ENCODE measurements around the gene AGBL4.

Gene AGBL4

DNA sequence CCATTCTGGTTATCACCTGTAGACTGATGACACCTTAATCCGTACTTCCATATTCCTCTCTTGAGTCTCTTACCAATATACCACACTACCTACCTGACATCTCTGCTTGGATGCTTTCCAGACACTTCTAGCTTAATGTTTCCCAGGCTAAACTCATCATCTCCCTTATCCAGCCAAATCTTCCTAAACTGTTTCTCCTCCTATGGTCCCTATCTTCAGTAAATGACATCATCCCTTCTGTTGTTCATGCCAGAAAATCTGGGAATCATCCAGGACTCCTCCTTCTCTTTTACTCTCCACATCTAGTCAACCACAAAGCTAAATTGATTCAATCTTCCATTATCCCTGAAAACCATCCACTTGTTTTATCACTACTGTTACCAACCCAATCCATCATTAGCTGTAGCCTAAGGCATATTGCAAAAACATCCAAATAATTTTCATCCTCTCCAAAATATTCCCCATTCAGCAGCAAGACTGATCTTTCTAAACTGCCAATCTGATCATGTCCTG lies 783.0 kb downstream of the AGBL4 start:
- TF ChIP-seq FOXP2 (optimal IDR thresholded peaks at IDR 0.05; ENCODE audit: borderline replicate concordance, extremely low read depth, extremely low read length, insufficient read depth) (no peak), SIN3A (IDR thresholded peaks at IDR 0.05; ENCODE audit: borderline replicate concordance, insufficient read depth, low read length) (no peak)
- TF ChIP-seq, protein P1, sequence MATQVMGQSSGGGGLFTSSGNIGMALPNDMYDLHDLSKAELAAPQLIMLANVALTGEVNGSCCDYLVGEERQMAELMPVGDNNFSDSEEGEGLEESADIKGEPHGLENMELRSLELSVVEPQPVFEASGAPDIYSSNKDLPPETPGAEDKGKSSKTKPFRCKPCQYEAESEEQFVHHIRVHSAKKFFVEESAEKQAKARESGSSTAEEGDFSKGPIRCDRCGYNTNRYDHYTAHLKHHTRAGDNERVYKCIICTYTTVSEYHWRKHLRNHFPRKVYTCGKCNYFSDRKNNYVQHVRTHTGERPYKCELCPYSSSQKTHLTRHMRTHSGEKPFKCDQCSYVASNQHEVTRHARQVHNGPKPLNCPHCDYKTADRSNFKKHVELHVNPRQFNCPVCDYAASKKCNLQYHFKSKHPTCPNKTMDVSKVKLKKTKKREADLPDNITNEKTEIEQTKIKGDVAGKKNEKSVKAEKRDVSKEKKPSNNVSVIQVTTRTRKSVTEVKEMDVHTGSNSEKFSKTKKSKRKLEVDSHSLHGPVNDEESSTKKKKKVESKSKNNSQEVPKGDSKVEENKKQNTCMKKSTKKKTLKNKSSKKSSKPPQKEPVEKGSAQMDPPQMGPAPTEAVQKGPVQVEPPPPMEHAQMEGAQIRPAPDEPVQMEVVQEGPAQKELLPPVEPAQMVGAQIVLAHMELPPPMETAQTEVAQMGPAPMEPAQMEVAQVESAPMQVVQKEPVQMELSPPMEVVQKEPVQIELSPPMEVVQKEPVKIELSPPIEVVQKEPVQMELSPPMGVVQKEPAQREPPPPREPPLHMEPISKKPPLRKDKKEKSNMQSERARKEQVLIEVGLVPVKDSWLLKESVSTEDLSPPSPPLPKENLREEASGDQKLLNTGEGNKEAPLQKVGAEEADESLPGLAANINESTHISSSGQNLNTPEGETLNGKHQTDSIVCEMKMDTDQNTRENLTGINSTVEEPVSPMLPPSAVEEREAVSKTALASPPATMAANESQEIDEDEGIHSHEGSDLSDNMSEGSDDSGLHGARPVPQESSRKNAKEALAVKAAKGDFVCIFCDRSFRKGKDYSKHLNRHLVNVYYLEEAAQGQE (IDR thresholded peaks at IDR 0.05; ENCODE audit: insufficient read depth in 1 of 2, low read depth in 2 of 2, low read length in 2 of 2): no peak

DNA sequence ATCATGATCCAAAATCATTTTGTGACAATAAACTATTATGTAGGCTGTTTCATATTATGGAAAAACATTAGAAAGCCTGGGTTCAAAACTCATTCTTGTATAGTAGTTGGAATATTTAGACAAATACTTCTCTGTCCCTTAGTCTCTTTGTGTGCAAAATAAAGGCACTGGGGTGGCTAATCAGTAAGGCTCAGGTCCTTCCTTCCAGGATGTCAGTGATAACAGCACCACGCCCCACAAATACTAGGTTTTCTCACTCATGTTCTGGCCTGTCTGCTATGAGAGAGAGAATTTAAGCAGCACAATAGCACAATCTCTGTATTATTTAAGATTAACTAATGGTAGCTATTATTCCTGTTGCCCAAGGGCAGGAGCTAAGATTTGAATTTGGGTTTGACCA lies 788.8 kb downstream of the AGBL4 start:
- no peak for TF ChIP-seq TAF1 (IDR thresholded peaks at IDR 0.05; ENCODE audit: borderline replicate concordance, insufficient read depth, low read length)
- TF ChIP-seq, protein P1 (IDR thresholded peaks at IDR 0.05; ENCODE audit: insufficient read depth in 1 of 2, low read depth in 2 of 2, low read length in 2 of 2): no peak
- no peak for TF ChIP-seq SIN3A (IDR thresholded peaks at IDR 0.05; ENCODE audit: borderline replicate concordance, insufficient read depth, low read length)
- TF ChIP-seq FOXP2 (optimal IDR thresholded peaks at IDR 0.05; ENCODE audit: borderline replicate concordance, extremely low read depth, extremely low read length, insufficient read depth): no peak
- TF ChIP-seq POLR2AphosphoS5 (IDR thresholded peaks at IDR 0.05; ENCODE audit: low read depth, low read length): no peak

DNA sequence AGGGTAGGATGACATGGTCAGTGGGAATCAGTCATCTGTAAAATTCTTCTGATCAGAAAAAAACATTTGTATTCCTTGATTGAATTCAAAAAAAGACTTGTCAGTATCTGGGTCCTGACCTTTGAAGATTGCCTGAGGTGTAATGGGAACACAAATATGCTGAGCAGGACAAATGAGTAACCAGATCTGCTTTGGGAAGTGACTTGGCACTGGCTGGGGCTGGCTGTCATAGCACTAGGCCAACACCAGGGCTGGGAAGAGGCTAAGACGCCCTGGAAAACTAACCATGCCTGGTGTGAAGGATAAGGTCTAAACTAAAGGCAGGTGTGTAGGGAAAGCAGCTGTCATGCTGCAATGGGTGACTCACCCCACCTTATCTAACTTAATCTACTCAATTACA lies 794.2 kb downstream of the AGBL4 start:
- TF ChIP-seq TAF1 (IDR thresholded peaks at IDR 0.05; ENCODE audit: borderline replicate concordance, insufficient read depth, low read length): no peak
- no peak for TF ChIP-seq POLR2AphosphoS5 (IDR thresholded peaks at IDR 0.05; ENCODE audit: low read depth, low read length)
- TF ChIP-seq SIN3A (IDR thresholded peaks at IDR 0.05; ENCODE audit: borderline replicate concordance, insufficient read depth, low read length): no peak

DNA sequence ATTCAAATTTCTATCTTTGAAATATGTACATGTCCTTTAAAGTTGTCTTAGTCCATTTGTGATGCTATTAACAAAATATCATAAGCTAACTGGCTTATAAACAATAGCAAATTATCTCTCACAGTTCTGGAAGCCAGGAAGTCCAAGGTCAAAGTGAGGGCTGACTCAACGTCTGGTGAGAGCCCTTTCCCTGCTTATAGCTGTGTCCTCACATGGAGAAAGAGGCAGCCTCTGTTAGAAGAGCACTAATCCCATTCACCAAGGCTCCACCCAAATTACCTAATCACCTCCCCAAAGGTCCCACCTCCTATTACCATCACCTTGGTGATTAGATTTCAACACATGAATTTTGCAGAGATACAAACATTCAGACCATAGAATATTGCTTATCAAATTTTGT lies 797.0 kb downstream of the AGBL4 start:
- TF ChIP-seq POLR2AphosphoS5 (IDR thresholded peaks at IDR 0.05; ENCODE audit: low read depth, low read length) (no peak), SIN3A (IDR thresholded peaks at IDR 0.05; ENCODE audit: borderline replicate concordance, insufficient read depth, low read length) (no peak), TAF1 (IDR thresholded peaks at IDR 0.05; ENCODE audit: borderline replicate concordance, insufficient read depth, low read length) (no peak), FOXP2 (optimal IDR thresholded peaks at IDR 0.05; ENCODE audit: borderline replicate concordance, extremely low read depth, extremely low read length, insufficient read depth) (no peak)
- TF ChIP-seq, protein P1 (IDR thresholded peaks at IDR 0.05; ENCODE audit: insufficient read depth in 1 of 2, low read depth in 2 of 2, low read length in 2 of 2): no peak

DNA sequence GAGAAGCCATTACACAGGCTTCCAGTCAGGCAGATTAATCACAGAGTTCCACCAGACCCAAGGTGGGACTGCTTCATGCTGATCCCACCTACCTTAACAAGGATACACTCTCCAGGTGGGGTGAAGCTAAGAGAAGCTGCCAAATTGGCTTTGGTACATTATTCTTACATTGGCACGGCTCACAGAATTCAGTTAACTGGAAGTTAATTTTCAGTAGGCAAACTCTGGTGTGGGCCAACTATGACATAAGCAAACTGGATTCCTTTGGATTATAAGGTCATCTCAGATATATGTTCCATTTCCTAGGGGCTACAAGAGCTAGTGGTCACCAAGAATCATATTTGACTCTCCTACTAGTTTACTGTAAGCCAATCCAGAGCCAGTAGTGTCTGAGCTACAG lies 798.3 kb downstream of the AGBL4 start:
- TF ChIP-seq FOXP2 (optimal IDR thresholded peaks at IDR 0.05; ENCODE audit: borderline replicate concordance, extremely low read depth, extremely low read length, insufficient read depth): no peak
- TF ChIP-seq SIN3A (IDR thresholded peaks at IDR 0.05; ENCODE audit: borderline replicate concordance, insufficient read depth, low read length): no peak
- TF ChIP-seq, protein P1 (IDR thresholded peaks at IDR 0.05; ENCODE audit: insufficient read depth in 1 of 2, low read depth in 2 of 2, low read length in 2 of 2): no peak
- TF ChIP-seq POLR2AphosphoS5 (IDR thresholded peaks at IDR 0.05; ENCODE audit: low read depth, low read length): no peak
- no peak for TF ChIP-seq TAF1 (IDR thresholded peaks at IDR 0.05; ENCODE audit: borderline replicate concordance, insufficient read depth, low read length)
